H9 (cell line): ENCODE results near the gene ROBO1. TPM values are rescaled to one million over a fixed set of nuclear protein-coding genes. Genes with fewer than 3 reads are reported as not detected.

Experiments
- DNase-seq: peaks from one replicate; pipeline ENCODE4 v3.0.0-alpha.2; 2017
- H2AFZ ChIP-seq: one replicate; pipeline ENCODE4 v1.6.1; 2013; ENCODE audit warnings: mild to moderate bottlenecking, low read length, control low read depth, moderate library complexity
- H2AK5ac ChIP-seq: 2 replicates; pipeline ENCODE4 v1.6.1; 2013; ENCODE audit warnings: low read length, control low read depth, mixed read lengths; ENCODE audit not compliant: insufficient read length
- H2BK120ac ChIP-seq: one replicate; pipeline ENCODE4 v1.6.1; 2013; ENCODE audit warnings: low read depth, mild to moderate bottlenecking, low read length, control low read depth, inconsistent platforms; ENCODE audit not compliant: poor library complexity, severe bottlenecking
- H2BK12ac ChIP-seq: 2 replicates; pipeline ENCODE4 v1.6.1; 2013; ENCODE audit warnings: low read length, control low read depth, mixed read lengths, low read depth; ENCODE audit not compliant: insufficient read length
- H2BK15ac ChIP-seq: 2 replicates; pipeline ENCODE4 v1.6.1; 2013; ENCODE audit warnings: low read depth, low read length, control low read depth
- H2BK20ac ChIP-seq: one replicate; pipeline ENCODE4 v1.6.1; 2013; ENCODE audit warnings: low read depth, mild to moderate bottlenecking, low read length, control low read depth, inconsistent platforms; ENCODE audit not compliant: poor library complexity, severe bottlenecking
- H2BK5ac ChIP-seq: 2 replicates; pipeline ENCODE4 v1.6.1; 2013; ENCODE audit warnings: low read length, control low read depth, mixed read lengths; ENCODE audit not compliant: insufficient read length
- H3K14ac ChIP-seq: 2 replicates; pipeline ENCODE4 v1.6.1; 2013; ENCODE audit warnings: low read length, control low read depth; ENCODE audit not compliant: insufficient read depth
- H3K18ac ChIP-seq: 2 replicates; pipeline ENCODE4 v1.6.1; 2013; ENCODE audit warnings: low read depth, mild to moderate bottlenecking, mixed read lengths, low read length, control low read depth; ENCODE audit not compliant: insufficient read length
- H3K23ac ChIP-seq: 2 replicates; pipeline ENCODE4 v1.6.1; 2013; ENCODE audit warnings: low read length, control low read depth, mixed read lengths, low read depth; ENCODE audit not compliant: insufficient read length
- H3K23me2 ChIP-seq: 2 replicates; pipeline ENCODE4 v1.6.1; 2013; ENCODE audit warnings: low read depth, mild to moderate bottlenecking, mixed read lengths, low read length, control low read depth; ENCODE audit not compliant: insufficient read length, poor library complexity, severe bottlenecking
- H3K27ac ChIP-seq: 2 replicates; pipeline ENCODE4 v1.5.1; 2013; ENCODE audit warnings: low read length, control low read depth, mixed read lengths, low read depth; ENCODE audit not compliant: insufficient read length
- H3K27me3 ChIP-seq: 2 replicates; pipeline ENCODE4 v1.6.1; 2013; ENCODE audit warnings: low read length, control low read depth, inconsistent platforms; ENCODE audit not compliant: insufficient read depth
- H3K4ac ChIP-seq: 2 replicates; pipeline ENCODE4 v1.6.1; 2013; ENCODE audit warnings: low read depth, mild to moderate bottlenecking, control low read depth, inconsistent platforms, low read length, moderate library complexity
- H3K4me1 ChIP-seq: 2 replicates; pipeline ENCODE4 v1.6.1; 2013; ENCODE audit warnings: low read length, control low read depth, inconsistent platforms; ENCODE audit not compliant: insufficient read depth
- H3K4me2 ChIP-seq: 2 replicates; pipeline ENCODE4 v1.6.1; 2013; ENCODE audit warnings: low read length, control low read depth, mixed read lengths; ENCODE audit not compliant: insufficient read length, insufficient read depth
- H3K56ac ChIP-seq: 2 replicates; pipeline ENCODE4 v1.6.1; 2013; ENCODE audit warnings: low read depth, mild to moderate bottlenecking, mixed read lengths, low read length, control low read depth; ENCODE audit not compliant: insufficient read length
- H3K79me1 ChIP-seq: 2 replicates; pipeline ENCODE4 v1.6.1; 2013; ENCODE audit warnings: low read depth, mild to moderate bottlenecking, moderate library complexity, low read length, control low read depth, inconsistent platforms; ENCODE audit not compliant: insufficient read depth, poor library complexity, severe bottlenecking
- H3K79me2 ChIP-seq: 2 replicates; pipeline ENCODE4 v1.6.1; 2013; ENCODE audit warnings: low read length, control low read depth, inconsistent platforms; ENCODE audit not compliant: insufficient read depth
- H3K9ac ChIP-seq: 2 replicates; pipeline ENCODE4 v1.6.1; 2013; ENCODE audit warnings: low read length, control low read depth, mixed read lengths; ENCODE audit not compliant: insufficient read length; ENCODE audit errors: extremely low read depth
- H3K9me3 ChIP-seq: one replicate; pipeline ENCODE4 v1.6.1; 2013; ENCODE audit warnings: low read depth, low read length, inconsistent platforms; ENCODE audit not compliant: control insufficient read depth
- H3T11ph ChIP-seq: one replicate; pipeline ENCODE4 v1.6.1; 2013; ENCODE audit warnings: mild to moderate bottlenecking, low read length, control low read depth, inconsistent platforms
- H4K20me1 ChIP-seq: one replicate; pipeline ENCODE4 v1.6.1; 2013; ENCODE audit not compliant: control insufficient read depth, insufficient read length, insufficient read depth
- H4K5ac ChIP-seq: 2 replicates; pipeline ENCODE4 v1.6.1; 2013; ENCODE audit warnings: low read depth, mild to moderate bottlenecking, mixed read lengths, low read length, control low read depth; ENCODE audit not compliant: insufficient read length
- H4K8ac ChIP-seq: replicated peaks from 2 replicates; pipeline ENCODE4 v1.6.1; 2013; ENCODE audit warnings: low read length, control low read depth, mixed read lengths, low read depth; ENCODE audit not compliant: insufficient read length
- H4K91ac ChIP-seq: 2 replicates; pipeline ENCODE4 v1.6.1; 2013; ENCODE audit warnings: low read depth, mild to moderate bottlenecking, moderate library complexity, mixed read lengths, low read length, control low read depth; ENCODE audit not compliant: insufficient read length
- H3K27ac Mint-ChIP-seq, 3 experiments: 2 replicates in 2 of 3; 3 replicates in 1 of 3; pipeline ENCODE4 v1.8.0; 2020 to 2021; ENCODE audit warnings: mixed read lengths in 3 of 3, mild to moderate bottlenecking in 1 of 3, moderate library complexity in 1 of 3
- H3K27me3 Mint-ChIP-seq: 2 replicates; pipeline ENCODE4 v1.8.0; 2021; ENCODE audit warnings: low read depth, mild to moderate bottlenecking, moderate library complexity, mixed read lengths
- H3K36me3 Mint-ChIP-seq, 3 experiments: 2 replicates in 2 of 3; 3 replicates in 1 of 3; pipeline ENCODE4 v1.8.0; 2020 to 2021; ENCODE audit warnings: low read depth in 3 of 3, mixed read lengths in 3 of 3; ENCODE audit not compliant: insufficient read depth in 1 of 3
- H3K4me1 Mint-ChIP-seq, 2 experiments: 2 replicates each; pipeline ENCODE4 v1.8.0; 2020; ENCODE audit warnings: mixed read lengths in 2 of 2
- H3K4me3 Mint-ChIP-seq, 2 experiments: 2 replicates in 1 of 2; 3 replicates in 1 of 2; pipeline ENCODE4 v1.8.0; 2020 to 2021; ENCODE audit warnings: mild to moderate bottlenecking in 2 of 2, mixed read lengths in 2 of 2, moderate library complexity in 1 of 2
- H3K9me3 Mint-ChIP-seq, 2 experiments: 2 replicates in 1 of 2; 3 replicates in 1 of 2; pipeline ENCODE4 v1.8.0; 2020; ENCODE audit warnings: mild to moderate bottlenecking in 2 of 2, mixed read lengths in 2 of 2, moderate library complexity in 1 of 2
- WGBS: extraction: QIAGEN DNeasy Blood & Tissue Kit; methylation state at CpG from one replicate; pipeline ENCODE4 v1.1.7; 2013; ENCODE audit warnings: missing lambda C conversion rate, low lambda C conversion rate, mixed read lengths; ENCODE audit not compliant: insufficient read length; ENCODE audit errors: extremely low coverage; 5-methylcytosine and 5-hydroxymethylcytosine counted together
- total RNA-seq: library from RNA; stranded (reverse); gene quantifications from 2 replicates; pipeline ENCODE4 v1.2.1, GENCODE V29; 2021
- TF ChIP-seq, protein P1 (sequence below): fragments of 200-600 bp; sonication (generic); conservative IDR thresholded peaks from 3 replicates; pipeline ENCODE4 v1.8.0; 2021; ENCODE audit warnings: antibody characterized with exemption, mild to moderate bottlenecking

The ROBO1 gene
- total RNA-seq, 1 experiment from 2014 or later = 62.7 TPM

DNA sequence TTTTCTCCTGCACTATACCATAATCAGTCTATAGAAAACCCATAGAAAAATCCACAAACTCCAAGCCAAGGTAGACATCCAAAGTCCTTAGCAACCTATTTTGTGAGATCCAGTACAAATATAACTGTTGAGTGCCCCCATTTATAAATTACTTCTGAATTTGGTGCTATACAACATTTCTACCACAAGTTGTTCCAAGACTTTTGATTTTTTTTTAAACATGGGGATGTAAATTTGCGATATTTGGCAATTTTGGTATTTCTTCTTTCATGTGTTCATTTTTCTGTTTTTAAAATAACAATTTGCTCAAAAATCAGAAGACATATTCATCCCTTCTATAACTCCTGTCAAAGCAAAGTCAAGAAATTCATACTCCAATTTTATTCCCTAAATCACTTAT is 763.8 kb downstream of the ROBO1 start:
- Histone ChIP-seq H3K27me3 (no peaks in the 10 kb centered on the region), H4K5ac (no peak overlapping the region), H3K4me2 (no peak overlapping the region), H2BK120ac (no peak overlapping the region), H3K4me1 (no peaks in the 10 kb centered on the region), H2AFZ (no peak overlapping the region), H3T11ph (no peak overlapping the region), H3K9me3 (no peaks in the 10 kb centered on the region), H3K23ac (no peak overlapping the region), H2BK20ac (no peak overlapping the region), H3K9ac (no peak overlapping the region), H2BK15ac (no peak overlapping the region), H3K14ac (no peak overlapping the region), H3K79me2 (peaks cover 4% of the 10 kb centered on the region; the same call in 1 of the 2 replicates), H4K20me1 (no peaks in the 10 kb centered on the region), H3K27ac (no peak overlapping the region), H4K91ac (no peak overlapping the region), H3K23me2 (no peaks in the 10 kb centered on the region), H2BK5ac (no peak overlapping the region), H4K8ac (no peak overlapping the region), H3K4ac (no peak overlapping the region), H3K18ac (no peak overlapping the region), H2AK5ac (no peak overlapping the region), H3K56ac (no peak overlapping the region), H3K79me1 (peaks cover 5% of the 10 kb centered on the region), H2BK12ac (no peak overlapping the region)
- peaks cover 29 to 33% of the 10 kb centered on the region in 2 experiments for H3K4me1 Mint-ChIP-seq
- TF ChIP-seq, protein P1, sequence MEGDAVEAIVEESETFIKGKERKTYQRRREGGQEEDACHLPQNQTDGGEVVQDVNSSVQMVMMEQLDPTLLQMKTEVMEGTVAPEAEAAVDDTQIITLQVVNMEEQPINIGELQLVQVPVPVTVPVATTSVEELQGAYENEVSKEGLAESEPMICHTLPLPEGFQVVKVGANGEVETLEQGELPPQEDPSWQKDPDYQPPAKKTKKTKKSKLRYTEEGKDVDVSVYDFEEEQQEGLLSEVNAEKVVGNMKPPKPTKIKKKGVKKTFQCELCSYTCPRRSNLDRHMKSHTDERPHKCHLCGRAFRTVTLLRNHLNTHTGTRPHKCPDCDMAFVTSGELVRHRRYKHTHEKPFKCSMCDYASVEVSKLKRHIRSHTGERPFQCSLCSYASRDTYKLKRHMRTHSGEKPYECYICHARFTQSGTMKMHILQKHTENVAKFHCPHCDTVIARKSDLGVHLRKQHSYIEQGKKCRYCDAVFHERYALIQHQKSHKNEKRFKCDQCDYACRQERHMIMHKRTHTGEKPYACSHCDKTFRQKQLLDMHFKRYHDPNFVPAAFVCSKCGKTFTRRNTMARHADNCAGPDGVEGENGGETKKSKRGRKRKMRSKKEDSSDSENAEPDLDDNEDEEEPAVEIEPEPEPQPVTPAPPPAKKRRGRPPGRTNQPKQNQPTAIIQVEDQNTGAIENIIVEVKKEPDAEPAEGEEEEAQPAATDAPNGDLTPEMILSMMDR = no peak; the same call in 2 of the 3 replicates
- no peaks in the 10 kb centered on the region; a peak in 1 of 5 replicates for H3K9me3 Mint-ChIP-seq
- no peaks in the 10 kb centered on the region for H3K27me3 Mint-ChIP-seq
- DNase-seq = no peak
- peaks cover 2 to 5% (median 3%) of the 10 kb centered on the region in 3 experiments; a peak in 4 of 7 replicates for H3K36me3 Mint-ChIP-seq
- WGBS = no CpG with 5 or more reads among the region's 1 CpG
- H3K27ac Mint-ChIP-seq = no peak overlapping the region
- no peak overlapping the region for H3K4me3 Mint-ChIP-seq
